Measurements from ENCODE around the gene LUZP1. TPM values are rescaled to one million over a fixed set of nuclear protein-coding genes. Genes with fewer than 3 reads are reported as not detected.

LUZP1 gene
- total and polyA plus RNA-seq, 10 of the 15 experiments (the other 5 are each of a cell fraction or from before 2014, with no cell fraction given), result 11.3 to 28.2 (median 17.3) TPM

DNA sequence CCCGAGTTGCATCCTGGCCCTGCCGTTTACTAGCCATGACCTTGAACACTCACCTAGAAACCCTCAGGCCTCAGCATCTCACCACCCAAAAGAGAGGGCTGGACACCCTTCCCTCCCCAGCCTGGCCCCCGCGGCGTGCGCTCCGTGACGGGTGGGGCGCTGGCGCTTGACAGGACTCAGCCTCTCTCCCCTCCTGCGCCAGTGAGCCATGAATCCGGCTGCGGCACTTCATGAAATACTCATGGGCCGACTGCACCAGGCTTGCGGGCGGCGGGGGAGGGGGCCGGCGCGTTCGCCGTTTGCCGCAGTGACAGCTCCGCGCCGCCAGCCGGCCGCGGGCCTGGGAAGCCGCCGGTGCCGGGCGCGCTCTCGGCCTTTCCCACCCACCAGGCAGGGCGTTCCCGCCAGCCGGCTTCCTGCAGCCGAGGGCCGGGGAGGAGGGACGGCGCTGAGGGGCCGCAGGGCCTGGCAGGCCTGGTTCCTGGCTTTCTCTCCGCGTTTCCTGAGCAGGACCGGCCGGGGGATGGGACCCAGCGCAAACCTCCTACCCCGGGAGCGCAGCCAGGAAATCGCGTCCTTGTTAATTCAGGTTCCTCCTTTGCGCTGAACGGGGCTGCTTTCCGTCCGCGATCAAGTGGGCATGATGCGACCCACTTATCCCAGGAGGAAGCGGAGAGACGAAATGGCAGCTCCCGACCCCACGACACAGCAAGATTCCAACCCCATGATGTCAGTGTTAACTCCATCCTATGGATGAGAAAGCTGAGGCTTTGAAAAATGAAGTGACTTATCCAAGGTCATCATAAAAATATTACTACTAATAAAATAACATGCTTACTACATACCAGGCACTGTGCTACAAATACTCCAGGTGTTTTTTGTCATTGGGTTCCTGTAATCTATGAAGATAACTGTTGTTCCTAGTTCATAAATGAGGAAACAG lies 9.1 kb upstream of the LUZP1 start (continued):
- TF ChIP-seq NKRF (conservative IDR thresholded peaks at IDR 0.05), result peak; percentile 78; the same call in 1 of the 2 replicates
- TF ChIP-seq MTA3 (IDR thresholded peaks at IDR 0.05; ENCODE audit: borderline replicate concordance, low read length), result no peak
- TF ChIP-seq, protein P1, sequence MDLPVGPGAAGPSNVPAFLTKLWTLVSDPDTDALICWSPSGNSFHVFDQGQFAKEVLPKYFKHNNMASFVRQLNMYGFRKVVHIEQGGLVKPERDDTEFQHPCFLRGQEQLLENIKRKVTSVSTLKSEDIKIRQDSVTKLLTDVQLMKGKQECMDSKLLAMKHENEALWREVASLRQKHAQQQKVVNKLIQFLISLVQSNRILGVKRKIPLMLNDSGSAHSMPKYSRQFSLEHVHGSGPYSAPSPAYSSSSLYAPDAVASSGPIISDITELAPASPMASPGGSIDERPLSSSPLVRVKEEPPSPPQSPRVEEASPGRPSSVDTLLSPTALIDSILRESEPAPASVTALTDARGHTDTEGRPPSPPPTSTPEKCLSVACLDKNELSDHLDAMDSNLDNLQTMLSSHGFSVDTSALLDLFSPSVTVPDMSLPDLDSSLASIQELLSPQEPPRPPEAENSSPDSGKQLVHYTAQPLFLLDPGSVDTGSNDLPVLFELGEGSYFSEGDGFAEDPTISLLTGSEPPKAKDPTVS (IDR thresholded peaks at IDR 0.05; ENCODE audit: low read depth, low read length), result no peak
- no peak for TF ChIP-seq KDM1A (IDR thresholded peaks at IDR 0.05; ENCODE audit: borderline replicate concordance)
- TF ChIP-seq CBX5 (IDR thresholded peaks at IDR 0.05; ENCODE audit: low read depth), result no peak
- TF ChIP-seq NFYB (IDR thresholded peaks at IDR 0.05; ENCODE audit: insufficient read depth, low read depth, low read length), result no peak
- TF ChIP-seq CREB1 (IDR thresholded peaks at IDR 0.05; ENCODE audit: low read depth), result no peak
- TF ChIP-seq SMC3 (IDR thresholded peaks at IDR 0.05; ENCODE audit: borderline replicate concordance, low read length), result no peak
- peak; percentile 58; the same call in 1 of the 2 replicates for TF ChIP-seq CHD2 (IDR thresholded peaks at IDR 0.05; ENCODE audit: borderline replicate concordance, low read depth, low read length)
- no peak for TF ChIP-seq SRF (IDR thresholded peaks at IDR 0.05; ENCODE audit: low read depth in 2 of 2, low read length in 2 of 2)
- no peak for TF ChIP-seq HCFC1 (IDR thresholded peaks at IDR 0.05; ENCODE audit: low read length)
- peak; percentile 33; the same call in 1 of the 2 replicates for TF ChIP-seq SIN3A (IDR thresholded peaks at IDR 0.05; ENCODE audit: low read depth, low read length)
- no peak for TF ChIP-seq RBBP5 (conservative IDR thresholded peaks at IDR 0.05)
- no peak for TF ChIP-seq MEF2B (IDR thresholded peaks at IDR 0.05; ENCODE audit: partially characterized antibody, poor library complexity, severe bottlenecking)
- no peak for TF ChIP-seq ZNF274 (IDR thresholded peaks at IDR 0.05; ENCODE audit: insufficient read depth, insufficient read length)
- no peak for TF ChIP-seq SP1 (IDR thresholded peaks at IDR 0.05; ENCODE audit: low read depth, low read length)
- TF ChIP-seq, protein P2, sequence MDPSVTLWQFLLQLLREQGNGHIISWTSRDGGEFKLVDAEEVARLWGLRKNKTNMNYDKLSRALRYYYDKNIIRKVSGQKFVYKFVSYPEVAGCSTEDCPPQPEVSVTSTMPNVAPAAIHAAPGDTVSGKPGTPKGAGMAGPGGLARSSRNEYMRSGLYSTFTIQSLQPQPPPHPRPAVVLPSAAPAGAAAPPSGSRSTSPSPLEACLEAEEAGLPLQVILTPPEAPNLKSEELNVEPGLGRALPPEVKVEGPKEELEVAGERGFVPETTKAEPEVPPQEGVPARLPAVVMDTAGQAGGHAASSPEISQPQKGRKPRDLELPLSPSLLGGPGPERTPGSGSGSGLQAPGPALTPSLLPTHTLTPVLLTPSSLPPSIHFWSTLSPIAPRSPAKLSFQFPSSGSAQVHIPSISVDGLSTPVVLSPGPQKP (IDR thresholded peaks at IDR 0.05; ENCODE audit: low read depth, low read length), result no peak
- no peak for TF ChIP-seq TCF3 (IDR thresholded peaks at IDR 0.05; ENCODE audit: borderline replicate concordance, insufficient read depth, low read depth, low read length)

Data from GM12878 (cell line).